Dendritic cell treated with granulocyte-macrophage colony-stimulating factor and Interleukin-4, amounts not matched to agents 40 ng/mL and 50 ng/mL, for 4 days (primary cell): Measurements from ENCODE around the gene NLGN4Y.

Experiments
- H3K27ac Mint-ChIP-seq: one replicate; pipeline ENCODE4 v1.8.0; 2022; ENCODE audit warnings: mild to moderate bottlenecking, mixed read lengths
- H3K27me3 Mint-ChIP-seq: one replicate; pipeline ENCODE4 v1.8.0; 2022; ENCODE audit warnings: mild to moderate bottlenecking, mixed read lengths
- H3K36me3 Mint-ChIP-seq: one replicate; pipeline ENCODE4 v1.8.0; 2022; ENCODE audit warnings: low read depth, mixed read lengths
- H3K4me1 Mint-ChIP-seq: one replicate; pipeline ENCODE4 v1.8.0; 2022; ENCODE audit warnings: low read depth, mixed read lengths
- H3K4me3 Mint-ChIP-seq: one replicate; pipeline ENCODE4 v1.8.0; 2022; ENCODE audit warnings: mild to moderate bottlenecking, moderate library complexity, mixed read lengths
- H3K9me3 Mint-ChIP-seq: one replicate; pipeline ENCODE4 v1.8.0; 2022; ENCODE audit warnings: mixed read lengths
- intact Hi-C: fragments of 100-400 bp; cut with micrococcal nuclease; formaldehyde crosslinking; loops from one replicate; pipeline ENCODE4 v1.15.0; 2022

NLGN4Y gene

DNA sequence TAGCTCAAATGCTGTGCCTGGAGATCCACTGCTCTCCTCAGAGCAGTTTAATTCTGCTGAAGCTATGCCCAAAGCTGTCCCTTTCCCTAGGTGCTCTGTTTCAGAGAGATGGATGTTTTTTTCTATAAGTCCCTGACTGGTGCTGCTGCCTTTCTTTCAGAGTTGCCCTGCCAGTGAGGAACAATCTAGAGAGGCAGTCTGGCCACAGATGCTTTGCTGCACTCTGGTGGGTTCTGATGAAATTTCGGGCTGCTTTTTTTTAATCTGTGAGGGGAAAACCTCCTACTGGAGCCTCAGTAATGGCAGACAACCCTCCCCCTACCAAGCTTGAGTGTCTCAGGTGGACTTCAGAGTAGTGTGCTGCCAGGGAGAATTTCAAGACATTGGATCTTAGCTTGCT, 93.3 kb downstream of the NLGN4Y start:
- intact Hi-C loops, result no loop called here
- no peaks in the 10 kb centered on the region for H3K4me1 Mint-ChIP-seq
- H3K27ac Mint-ChIP-seq, result no peak overlapping the region
- no peak overlapping the region for H3K4me3 Mint-ChIP-seq
- no peaks in the 10 kb centered on the region for H3K27me3 Mint-ChIP-seq
- H3K36me3 Mint-ChIP-seq, result no peaks in the 10 kb centered on the region
- peaks cover 9% of the 10 kb centered on the region for H3K9me3 Mint-ChIP-seq

DNA sequence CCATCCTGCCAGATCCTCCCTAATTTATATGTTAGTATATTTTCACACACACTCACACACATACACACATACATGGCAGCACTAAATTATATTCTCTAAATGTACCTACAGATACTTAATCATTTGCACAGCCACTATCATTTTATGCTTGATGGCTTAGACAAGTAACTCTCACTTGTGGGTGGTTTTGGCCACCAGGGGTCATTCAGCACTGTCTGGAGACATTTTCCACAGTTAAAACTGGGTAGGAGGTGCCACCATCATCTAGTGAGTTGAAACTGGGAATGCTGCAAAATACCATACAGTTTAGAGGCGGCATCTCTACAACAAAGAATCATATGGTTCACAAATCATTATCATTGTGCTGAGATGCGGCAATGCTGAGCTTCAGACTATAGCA, 94.2 kb downstream of the NLGN4Y start:
- no peaks in the 10 kb centered on the region for H3K27me3 Mint-ChIP-seq
- no peak overlapping the region for H3K4me3 Mint-ChIP-seq
- peaks cover 8% of the 10 kb centered on the region for H3K9me3 Mint-ChIP-seq
- intact Hi-C loops, result no loop called here
- no peaks in the 10 kb centered on the region for H3K4me1 Mint-ChIP-seq
- H3K36me3 Mint-ChIP-seq, result no peaks in the 10 kb centered on the region
- H3K27ac Mint-ChIP-seq, result no peak overlapping the region

DNA sequence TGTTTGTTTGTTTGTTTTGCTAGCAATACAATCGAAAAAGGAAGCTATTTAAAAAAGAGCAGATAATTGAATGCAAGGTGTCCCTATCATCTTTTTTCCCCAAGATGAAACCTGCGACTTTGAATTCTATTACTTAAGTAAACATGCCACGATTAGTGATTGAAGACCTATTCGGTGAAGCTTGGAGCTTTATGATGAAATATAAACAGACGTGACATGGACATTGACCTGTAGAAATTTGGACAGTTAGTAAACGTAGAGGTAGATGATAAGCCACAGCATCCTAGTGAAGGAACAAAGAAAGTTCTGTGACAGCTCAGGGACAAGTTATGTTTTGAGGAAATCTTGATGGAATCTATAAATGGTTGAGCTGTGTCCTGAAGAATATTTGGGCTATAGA, 103.9 kb downstream of the NLGN4Y start:
- Mint-ChIP-seq H3K9me3 (no peaks in the 10 kb centered on the region), H3K27me3 (no peaks in the 10 kb centered on the region), H3K4me1 (no peaks in the 10 kb centered on the region), H3K4me3 (no peak overlapping the region), H3K36me3 (no peaks in the 10 kb centered on the region), H3K27ac (no peak overlapping the region)
- intact Hi-C loops, result no loop called here

DNA sequence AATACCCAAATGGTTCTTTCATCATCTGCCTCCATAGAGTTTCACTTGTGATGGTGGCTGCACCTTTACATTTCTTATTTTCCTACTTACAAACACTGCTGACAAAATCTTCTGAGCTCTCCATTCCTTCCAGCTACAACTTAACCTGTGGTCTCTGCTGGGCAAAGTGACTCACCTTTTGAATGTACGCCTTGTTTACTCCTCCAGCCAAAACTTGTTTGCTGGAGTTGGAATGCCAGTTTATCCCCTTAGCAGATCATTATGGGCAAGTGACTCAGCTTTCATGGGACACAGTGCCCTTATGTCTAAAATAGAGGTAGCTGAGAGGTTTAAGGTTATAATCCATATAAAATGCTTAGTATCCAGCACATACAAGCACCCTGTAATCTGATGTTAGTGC, 107.3 kb downstream of the NLGN4Y start:
- Mint-ChIP-seq H3K27ac (no peak overlapping the region), H3K27me3 (no peaks in the 10 kb centered on the region), H3K4me3 (no peak overlapping the region), H3K36me3 (no peaks in the 10 kb centered on the region), H3K4me1 (no peaks in the 10 kb centered on the region), H3K9me3 (no peaks in the 10 kb centered on the region)
- intact Hi-C loops, result no loop called here

DNA sequence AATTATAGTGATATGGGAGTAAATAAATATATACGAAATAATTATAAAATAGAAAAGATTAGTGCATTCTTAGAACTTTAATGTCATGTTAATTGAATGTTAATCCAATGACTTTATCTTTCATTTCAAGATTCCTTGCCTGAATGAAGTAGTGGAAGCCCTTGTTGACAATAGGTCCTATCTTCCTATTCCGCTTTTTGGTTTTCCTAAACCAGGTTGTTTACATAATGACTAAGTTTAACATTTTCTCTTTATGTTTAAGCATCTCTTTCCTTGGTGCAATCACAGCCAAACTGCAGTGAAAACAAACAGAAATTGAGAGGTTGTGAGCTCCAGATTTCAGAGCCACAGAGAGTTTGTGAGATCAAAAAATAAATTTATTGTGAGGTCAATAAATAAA, 109.4 kb downstream of the NLGN4Y start:
- H3K36me3 Mint-ChIP-seq, result no peaks in the 10 kb centered on the region

DNA sequence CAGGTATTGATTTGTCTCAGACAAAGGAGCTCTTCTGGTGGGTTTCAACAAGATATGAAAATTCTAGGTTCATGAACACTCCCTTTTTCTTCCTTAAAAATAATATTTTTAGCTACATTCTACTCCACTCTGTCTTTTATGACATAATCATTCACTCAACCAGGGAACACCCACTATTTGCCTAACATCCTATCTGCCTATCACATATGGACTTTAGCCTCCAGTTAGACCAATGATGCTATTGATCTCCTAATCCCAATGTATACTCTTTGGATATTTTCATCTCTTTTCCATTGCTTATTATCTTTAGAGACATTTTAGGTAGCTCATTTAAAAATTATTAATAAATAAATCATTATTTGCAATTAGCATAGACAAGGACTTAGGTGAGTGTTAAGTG, 110.6 kb downstream of the NLGN4Y start:
- H3K4me1 Mint-ChIP-seq, result no peaks in the 10 kb centered on the region
- H3K27ac Mint-ChIP-seq, result no peak overlapping the region
- H3K27me3 Mint-ChIP-seq, result no peaks in the 10 kb centered on the region
- H3K4me3 Mint-ChIP-seq, result no peak overlapping the region
- no peaks in the 10 kb centered on the region for H3K9me3 Mint-ChIP-seq
- H3K36me3 Mint-ChIP-seq, result no peaks in the 10 kb centered on the region
- intact Hi-C loops, result no loop called here

More for the DNA sequence above, 109.4 kb downstream of the NLGN4Y start:
- no peaks in the 10 kb centered on the region for H3K27me3 Mint-ChIP-seq
- intact Hi-C loops, result no loop called here
- H3K9me3 Mint-ChIP-seq, result no peaks in the 10 kb centered on the region
- no peak overlapping the region for H3K27ac Mint-ChIP-seq
- no peak overlapping the region for H3K4me3 Mint-ChIP-seq
- H3K4me1 Mint-ChIP-seq, result no peaks in the 10 kb centered on the region

DNA sequence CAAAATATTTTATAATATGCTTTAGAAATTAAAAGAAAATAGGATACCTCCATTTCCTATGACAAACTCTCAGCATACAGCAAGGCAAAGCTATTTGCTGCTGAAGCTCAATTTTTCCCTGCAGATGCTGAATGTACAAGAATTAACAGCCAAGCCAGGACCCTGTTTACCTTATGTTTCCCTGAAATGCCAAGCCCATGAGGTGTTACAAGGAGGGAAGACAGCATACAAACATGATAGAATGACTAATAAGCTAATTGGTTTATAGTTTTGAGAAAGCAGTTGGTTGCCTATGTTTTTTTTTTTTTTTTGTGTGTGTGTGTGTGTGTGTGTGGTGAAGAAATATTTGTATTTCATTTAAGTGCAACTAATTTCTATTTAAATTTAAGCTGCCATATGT, 113.2 kb downstream of the NLGN4Y start:
- H3K27me3 Mint-ChIP-seq, result no peaks in the 10 kb centered on the region
- H3K4me1 Mint-ChIP-seq, result no peaks in the 10 kb centered on the region
- intact Hi-C loops, result no loop called here
- H3K27ac Mint-ChIP-seq, result no peak overlapping the region
- H3K36me3 Mint-ChIP-seq, result no peaks in the 10 kb centered on the region
- H3K9me3 Mint-ChIP-seq, result no peaks in the 10 kb centered on the region
- no peak overlapping the region for H3K4me3 Mint-ChIP-seq

DNA sequence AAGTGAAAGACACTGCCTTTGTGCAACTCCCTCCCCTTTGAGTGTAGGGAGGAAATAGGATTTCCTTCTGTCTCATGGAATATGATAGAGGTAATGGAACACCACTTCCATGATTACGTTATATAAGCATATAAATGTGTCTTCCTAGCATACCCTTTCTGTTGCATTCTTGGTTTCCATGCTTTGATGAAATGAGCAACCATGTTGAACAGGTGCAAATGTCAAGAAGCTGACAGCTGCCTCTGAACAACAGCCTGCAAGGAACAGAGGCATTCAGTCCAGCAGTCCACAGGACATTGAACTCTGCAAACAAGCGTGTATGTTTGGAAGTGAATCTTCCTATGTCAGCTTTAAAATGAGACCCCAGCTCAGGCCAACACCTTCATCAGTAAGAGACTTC, 117.5 kb downstream of the NLGN4Y start:
- no peaks in the 10 kb centered on the region for H3K4me1 Mint-ChIP-seq
- no peaks in the 10 kb centered on the region for H3K27me3 Mint-ChIP-seq
- no peaks in the 10 kb centered on the region for H3K9me3 Mint-ChIP-seq
- no peak overlapping the region for H3K4me3 Mint-ChIP-seq
- intact Hi-C loops, result no loop called here
- no peak overlapping the region for H3K27ac Mint-ChIP-seq
- H3K36me3 Mint-ChIP-seq, result no peaks in the 10 kb centered on the region

DNA sequence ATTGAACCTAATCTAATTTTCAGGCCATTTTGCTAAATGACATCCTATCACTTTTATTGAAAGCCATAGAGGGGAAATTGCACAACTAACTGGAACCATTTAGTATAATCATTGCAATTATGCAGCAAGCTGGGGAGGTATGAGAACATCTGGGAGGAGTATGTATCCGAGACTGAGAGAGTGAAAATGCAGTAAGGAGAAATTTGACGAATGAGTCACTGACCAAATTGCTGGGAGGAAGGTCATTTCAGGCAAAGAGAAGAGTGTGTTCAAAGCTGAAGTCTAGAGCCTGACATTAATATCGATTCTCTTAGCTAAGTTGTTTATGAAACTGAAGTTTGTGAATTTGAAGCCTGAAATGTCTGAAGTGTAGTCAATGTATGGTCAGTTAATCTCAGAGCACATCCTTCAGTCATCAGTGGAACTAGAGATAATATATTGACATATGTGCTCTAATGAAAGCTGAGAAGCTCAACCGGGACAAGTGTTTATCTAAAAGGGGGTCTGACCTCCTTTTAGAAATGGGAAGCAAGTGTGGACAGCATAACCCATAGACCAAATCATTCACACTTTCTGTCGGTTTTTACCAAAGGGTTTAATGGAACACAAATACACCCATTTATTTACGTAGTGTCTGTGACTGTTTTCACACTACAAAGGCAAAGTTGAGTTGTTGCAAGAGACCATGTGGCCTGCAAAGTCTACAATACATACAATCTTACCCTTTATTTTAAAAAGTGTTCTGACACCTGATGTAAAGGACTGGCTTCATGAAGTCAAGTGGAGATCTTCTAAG, 120.0 kb downstream of the NLGN4Y start:
- H3K4me3 Mint-ChIP-seq, result no peak overlapping the region
- H3K9me3 Mint-ChIP-seq, result no peaks in the 10 kb centered on the region
- H3K27me3 Mint-ChIP-seq, result no peaks in the 10 kb centered on the region
- H3K27ac Mint-ChIP-seq, result no peak overlapping the region
- intact Hi-C loops, result no loop called here
- H3K4me1 Mint-ChIP-seq, result no peaks in the 10 kb centered on the region
- no peaks in the 10 kb centered on the region for H3K36me3 Mint-ChIP-seq

DNA sequence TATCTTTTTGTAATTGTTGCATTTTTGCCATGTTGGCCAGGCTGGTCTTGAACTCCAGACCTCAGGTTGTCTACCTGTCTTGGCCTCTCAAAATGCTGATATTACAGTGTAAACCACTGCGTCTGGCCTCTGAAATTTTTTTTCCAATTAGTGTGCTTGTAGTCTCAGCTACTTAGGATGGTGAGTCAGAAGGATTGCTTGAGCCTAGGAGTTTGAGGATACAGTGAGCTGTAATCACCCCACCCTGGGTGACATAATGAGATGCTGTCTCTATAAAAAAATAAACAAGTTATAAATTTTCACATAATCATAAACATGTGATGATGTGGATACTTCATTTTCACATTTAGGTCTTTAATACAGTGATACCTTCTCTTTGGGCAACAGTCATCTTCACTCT, 154.9 kb downstream of the NLGN4Y start:
- intact Hi-C loops, result no loop called here

DNA sequence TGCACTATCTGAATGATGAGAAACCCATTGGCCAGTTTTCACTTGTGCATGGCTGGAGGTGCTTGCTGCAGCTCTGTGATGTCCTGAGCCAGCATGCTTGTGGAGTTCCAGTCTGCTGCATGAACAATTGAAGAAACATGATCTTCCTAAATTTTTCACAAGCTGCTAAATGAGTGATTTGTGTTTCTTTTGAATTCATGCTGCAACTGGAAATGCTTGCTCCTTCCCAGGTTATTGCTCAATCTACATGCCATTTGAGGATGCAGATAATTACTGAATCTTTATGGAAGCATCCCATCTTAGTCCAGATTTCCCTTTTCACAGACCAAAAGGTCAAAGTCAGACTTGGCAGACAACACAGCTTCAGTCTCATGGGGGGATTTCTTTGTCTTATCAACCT, 170.2 kb downstream of the NLGN4Y start:
- Mint-ChIP-seq H3K36me3 (no peaks in the 10 kb centered on the region), H3K4me1 (no peaks in the 10 kb centered on the region), H3K4me3 (no peak overlapping the region), H3K27me3 (no peaks in the 10 kb centered on the region), H3K9me3 (no peaks in the 10 kb centered on the region), H3K27ac (no peak overlapping the region)
- intact Hi-C loops, result no loop called here

More for the DNA sequence above, 154.9 kb downstream of the NLGN4Y start:
- H3K4me1 Mint-ChIP-seq, result no peaks in the 10 kb centered on the region
- no peak overlapping the region for H3K4me3 Mint-ChIP-seq
- H3K9me3 Mint-ChIP-seq, result peaks cover 14% of the 10 kb centered on the region
- H3K36me3 Mint-ChIP-seq, result no peaks in the 10 kb centered on the region
- no peak overlapping the region for H3K27ac Mint-ChIP-seq
- H3K27me3 Mint-ChIP-seq, result no peaks in the 10 kb centered on the region

DNA sequence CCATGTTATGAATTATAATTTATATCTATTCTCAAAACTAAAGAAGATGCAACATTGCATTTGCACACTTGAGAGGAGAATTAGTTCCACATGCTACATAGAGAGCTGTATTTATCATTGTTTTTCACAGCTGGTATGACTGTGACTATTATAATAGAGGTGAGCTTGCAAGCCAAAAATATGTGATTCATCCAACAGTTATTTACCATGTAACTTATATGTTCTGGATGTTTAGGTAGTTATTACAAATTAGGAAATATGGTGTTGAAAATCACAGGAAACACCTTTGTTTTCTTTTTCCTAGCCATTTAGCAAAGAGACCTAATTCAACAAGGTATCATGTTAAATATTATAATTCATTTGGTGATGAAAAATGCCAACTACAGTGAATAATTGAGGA, 183.8 kb downstream of the NLGN4Y start:
- Mint-ChIP-seq H3K27me3 (no peaks in the 10 kb centered on the region), H3K4me1 (no peaks in the 10 kb centered on the region), H3K9me3 (peaks cover 16% of the 10 kb centered on the region), H3K36me3 (no peaks in the 10 kb centered on the region), H3K4me3 (no peak overlapping the region), H3K27ac (no peak overlapping the region)
- intact Hi-C loops, result no loop called here

DNA sequence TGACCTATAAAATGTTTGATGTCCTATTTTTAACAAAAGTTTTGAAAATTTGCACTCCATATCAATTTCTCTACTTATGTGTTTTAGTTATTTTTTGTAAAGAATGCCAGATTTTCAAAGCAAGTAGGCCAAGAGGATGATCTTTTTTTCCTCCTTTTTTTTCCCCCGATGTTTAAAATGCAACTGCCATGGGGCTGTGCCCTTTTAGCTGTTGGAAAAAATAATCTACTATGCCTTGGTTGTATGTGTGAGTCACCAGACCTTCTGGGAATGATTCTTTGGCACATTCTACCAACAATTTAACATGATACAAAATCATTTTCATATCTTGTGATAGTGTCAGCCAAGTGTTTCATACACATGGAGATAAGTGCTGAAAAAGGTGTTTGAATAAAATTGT, 217.3 kb downstream of the NLGN4Y start:
- Mint-ChIP-seq H3K9me3 (no peaks in the 10 kb centered on the region), H3K27me3 (no peaks in the 10 kb centered on the region), H3K4me1 (no peaks in the 10 kb centered on the region), H3K36me3 (no peaks in the 10 kb centered on the region), H3K27ac (no peak overlapping the region), H3K4me3 (no peak overlapping the region)
- intact Hi-C loops, result no loop called here

DNA sequence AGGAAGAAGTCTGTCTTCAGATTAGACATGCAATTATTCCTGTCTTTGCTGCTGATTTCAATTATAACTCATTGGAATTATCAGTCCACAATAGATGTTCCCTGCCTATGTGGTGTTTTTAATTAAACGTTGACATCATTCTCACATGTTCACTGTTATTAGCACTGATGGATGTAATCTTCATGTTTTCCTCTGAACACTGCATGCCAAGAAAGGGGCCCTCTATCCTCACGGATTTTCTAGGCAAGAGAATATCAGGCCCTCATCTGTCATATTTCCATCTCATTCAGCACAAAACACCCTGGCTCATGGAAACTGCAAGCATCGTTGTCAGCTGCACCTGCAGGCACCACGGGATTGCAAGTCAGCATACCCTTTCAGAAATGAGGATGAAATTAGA, 224.0 kb downstream of the NLGN4Y start:
- Mint-ChIP-seq H3K9me3 (no peaks in the 10 kb centered on the region), H3K4me1 (no peaks in the 10 kb centered on the region), H3K4me3 (no peak overlapping the region), H3K27me3 (no peaks in the 10 kb centered on the region), H3K36me3 (no peaks in the 10 kb centered on the region), H3K27ac (no peak overlapping the region)
- intact Hi-C loops, result no loop called here

DNA sequence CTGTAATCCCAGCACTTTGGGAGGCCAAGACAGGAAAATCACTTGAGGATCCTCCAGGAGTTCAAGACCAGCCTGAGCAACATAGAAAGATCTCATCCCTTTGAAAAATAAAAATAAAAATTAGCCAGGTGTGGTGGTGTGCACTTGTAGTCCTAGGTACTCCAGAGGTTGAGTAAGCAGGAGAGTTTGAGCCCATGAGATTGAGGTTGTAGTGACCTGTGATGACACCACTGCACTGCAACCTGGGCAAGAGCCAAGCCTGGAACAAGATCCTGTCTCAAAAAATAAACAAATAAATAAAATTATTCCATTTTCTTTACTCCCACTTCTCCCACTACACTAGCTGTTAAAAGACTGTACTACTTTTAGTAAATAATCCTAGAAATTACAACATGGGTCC, 231.2 kb downstream of the NLGN4Y start:
- intact Hi-C loops, result no loop called here
- H3K9me3 Mint-ChIP-seq, result no peaks in the 10 kb centered on the region
- H3K4me3 Mint-ChIP-seq, result no peak overlapping the region
- no peaks in the 10 kb centered on the region for H3K27me3 Mint-ChIP-seq
- no peaks in the 10 kb centered on the region for H3K36me3 Mint-ChIP-seq
- H3K4me1 Mint-ChIP-seq, result no peaks in the 10 kb centered on the region
- no peak overlapping the region for H3K27ac Mint-ChIP-seq
